MM.1S (cell line): ENCODE results near the gene TIMM17A.

Source experiments
- CTCF ChIP-seq: fragments of 300-600 bp; sonication (generic); IDR thresholded peaks from 2 replicates; pipeline ENCODE4 v1.5.1; 2016; ENCODE audit warnings: antibody characterized with exemption, low read length, mixed read lengths
- EZH2 ChIP-seq: fragments of 300-600 bp; sonication (generic); optimal IDR thresholded peaks from 2 replicates; pipeline ENCODE3; 2017; ENCODE audit warnings: low read depth, mild to moderate bottlenecking, antibody characterized with exemption, low read length, mixed read lengths

DNA sequence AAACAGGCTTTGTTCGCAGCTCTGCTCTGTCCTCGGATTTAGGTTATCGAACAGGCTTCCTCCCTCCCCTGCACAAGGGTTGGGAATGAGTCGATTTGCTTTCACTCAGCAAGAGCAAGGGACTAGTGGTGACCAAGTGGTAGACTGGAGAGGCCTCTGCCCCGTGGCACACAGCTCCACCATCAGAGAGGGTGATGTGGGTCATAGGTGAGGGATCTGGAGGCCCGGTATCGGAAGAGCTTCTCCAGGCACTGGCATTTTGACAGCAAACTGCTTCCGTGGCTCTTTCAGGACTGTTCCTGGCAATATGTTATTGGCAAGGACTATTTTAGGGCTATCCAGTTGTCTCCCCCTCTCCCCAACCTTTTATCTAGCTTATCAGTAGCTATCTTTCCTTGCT is 52.0 kb downstream of the TIMM17A start:
- TF ChIP-seq CTCF, result no peak
- no peak for TF ChIP-seq EZH2
